ENCODE measurements around the gene CDC42BPB. TPM values are rescaled to one million over a fixed set of nuclear protein-coding genes. Genes with fewer than 3 reads are reported as not detected.

Gene CDC42BPB
- total RNA-seq, 4 donors from 2014 or later, result 80.6 to 157 (median 118) TPM

GRCh38 chr14:102906616-102907302 lies 150.6 kb downstream of the CDC42BPB start:
- no peak for TF ChIP-seq CTCF (IDR thresholded peaks at IDR 0.05)
- no peak for TF ChIP-seq POLR2A (IDR thresholded peaks at IDR 0.05)

GRCh38 chr14:102905116-102906108 lies 151.9 kb downstream of the CDC42BPB start:
- Histone ChIP-seq H3K36me3 (no peaks in the 10 kb centered on the region), H3K4me1 (no peaks in the 10 kb centered on the region)

More at GRCh38 chr14:102906616-102907302, 150.6 kb downstream of the CDC42BPB start:
- Histone ChIP-seq H3K36me3 (no peaks in the 10 kb centered on the region), H3K27ac (no peak overlapping the region), H3K4me3 (no peak overlapping the region), H3K27me3 (no peaks in the 10 kb centered on the region), H3K4me1 (no peaks in the 10 kb centered on the region), H3K9me3 (no peaks in the 10 kb centered on the region)
- intact Hi-C loops (cut with DNase I; ENCODE audit: low total_unique reads), result no loop called here
- DNase-seq, result no peak

GRCh38 chr14:102903889-102904512 lies 153.3 kb downstream of the CDC42BPB start:
- H3K4me1 ChIP-seq, result no peaks in the 10 kb centered on the region
- intact Hi-C loops (cut with DNase I; ENCODE audit: low total_unique reads), result no loop called here
- H3K9me3 ChIP-seq, result no peaks in the 10 kb centered on the region
- no peaks in the 10 kb centered on the region for H3K36me3 ChIP-seq
- H3K27me3 ChIP-seq, result no peaks in the 10 kb centered on the region
- no peak overlapping the region for H3K27ac ChIP-seq
- TF ChIP-seq CTCF (IDR thresholded peaks at IDR 0.05), result no peak
- TF ChIP-seq POLR2A (IDR thresholded peaks at IDR 0.05), result no peak
- no peak overlapping the region for H3K4me3 ChIP-seq
- DNase-seq, result no peak

More at GRCh38 chr14:102905116-102906108, 151.9 kb downstream of the CDC42BPB start:
- Histone ChIP-seq H3K27ac (no peak overlapping the region), H3K4me3 (no peak overlapping the region), H3K27me3 (no peaks in the 10 kb centered on the region), H3K9me3 (no peaks in the 10 kb centered on the region)
- TF ChIP-seq CTCF (IDR thresholded peaks at IDR 0.05) (no peak), POLR2A (IDR thresholded peaks at IDR 0.05) (no peak)
- intact Hi-C loops (cut with DNase I; ENCODE audit: low total_unique reads), result no loop called here
- no peak for DNase-seq

GRCh38 chr14:102903248-102903888 lies 154.0 kb downstream of the CDC42BPB start:
- DNase-seq, result no peak
- H3K27me3 ChIP-seq, result no peaks in the 10 kb centered on the region
- no peak for TF ChIP-seq CTCF (IDR thresholded peaks at IDR 0.05)
- TF ChIP-seq POLR2A (IDR thresholded peaks at IDR 0.05), result no peak
- intact Hi-C loops (cut with DNase I; ENCODE audit: low total_unique reads), result no loop called here
- H3K9me3 ChIP-seq, result no peaks in the 10 kb centered on the region
- H3K27ac ChIP-seq, result no peak overlapping the region
- H3K4me1 ChIP-seq, result no peaks in the 10 kb centered on the region
- H3K36me3 ChIP-seq, result no peaks in the 10 kb centered on the region
- no peak overlapping the region for H3K4me3 ChIP-seq
